HUES48 (cell line): ENCODE results near the gene LEFTY1.

Source experiments
- H3K27ac ChIP-seq: one replicate; pipeline ENCODE4 v1.7.0; 2013; ENCODE audit warnings: low read depth, low read length, inconsistent platforms
- H3K27me3 ChIP-seq: 2 replicates; pipeline ENCODE4 v1.6.1; 2013; ENCODE audit warnings: mild to moderate bottlenecking, low read length; ENCODE audit not compliant: control insufficient read depth, insufficient read depth
- H3K36me3 ChIP-seq: 2 replicates; pipeline ENCODE4 v1.6.1; 2013; ENCODE audit warnings: low read length; ENCODE audit not compliant: control insufficient read depth, insufficient read depth
- H3K4me1 ChIP-seq: 2 replicates; pipeline ENCODE4 v1.6.1; 2013; ENCODE audit warnings: mild to moderate bottlenecking, low read length; ENCODE audit not compliant: control insufficient read depth, insufficient read depth
- H3K4me3 ChIP-seq: 2 replicates; pipeline ENCODE4 v1.5.1; 2013; ENCODE audit warnings: mild to moderate bottlenecking, low read depth, low read length
- H3K9ac ChIP-seq: 2 replicates; pipeline ENCODE4 v1.6.1; 2013; ENCODE audit warnings: mild to moderate bottlenecking, low read depth, low read length, moderate library complexity
- H3K9me3 ChIP-seq: 2 replicates; pipeline ENCODE4 v1.6.1; 2013; ENCODE audit warnings: low read length; ENCODE audit not compliant: control insufficient read depth, insufficient read depth

The LEFTY1 gene

DNA sequence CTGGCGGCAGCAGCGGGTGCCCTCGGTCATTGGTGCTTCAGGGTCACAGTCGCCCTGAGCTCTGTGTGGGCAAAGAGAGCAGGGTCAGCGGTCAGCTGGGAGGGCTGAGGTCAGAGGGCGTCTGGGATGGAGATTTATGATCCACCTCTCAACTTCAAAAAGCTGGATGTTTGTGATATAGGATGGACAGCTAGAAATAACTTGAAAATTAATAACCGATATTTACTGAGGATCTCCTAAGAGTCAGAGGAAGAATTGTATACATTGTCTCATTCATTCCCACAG lies 2.0 kb downstream of the LEFTY1 start:
- no peak overlapping the region for H3K9ac ChIP-seq
- H3K36me3 ChIP-seq, result peaks cover 8% of the 10 kb centered on the region; the same call in 1 of the 2 replicates
- no peaks in the 10 kb centered on the region for H3K9me3 ChIP-seq
- peak overlapping the region; percentile 12; the same call in 1 of the 2 replicates for H3K4me3 ChIP-seq
- no peak overlapping the region for H3K27ac ChIP-seq
- peaks cover 8% of the 10 kb centered on the region; the same call in 1 of the 2 replicates for H3K27me3 ChIP-seq
- peaks cover 32% of the 10 kb centered on the region for H3K4me1 ChIP-seq

DNA sequence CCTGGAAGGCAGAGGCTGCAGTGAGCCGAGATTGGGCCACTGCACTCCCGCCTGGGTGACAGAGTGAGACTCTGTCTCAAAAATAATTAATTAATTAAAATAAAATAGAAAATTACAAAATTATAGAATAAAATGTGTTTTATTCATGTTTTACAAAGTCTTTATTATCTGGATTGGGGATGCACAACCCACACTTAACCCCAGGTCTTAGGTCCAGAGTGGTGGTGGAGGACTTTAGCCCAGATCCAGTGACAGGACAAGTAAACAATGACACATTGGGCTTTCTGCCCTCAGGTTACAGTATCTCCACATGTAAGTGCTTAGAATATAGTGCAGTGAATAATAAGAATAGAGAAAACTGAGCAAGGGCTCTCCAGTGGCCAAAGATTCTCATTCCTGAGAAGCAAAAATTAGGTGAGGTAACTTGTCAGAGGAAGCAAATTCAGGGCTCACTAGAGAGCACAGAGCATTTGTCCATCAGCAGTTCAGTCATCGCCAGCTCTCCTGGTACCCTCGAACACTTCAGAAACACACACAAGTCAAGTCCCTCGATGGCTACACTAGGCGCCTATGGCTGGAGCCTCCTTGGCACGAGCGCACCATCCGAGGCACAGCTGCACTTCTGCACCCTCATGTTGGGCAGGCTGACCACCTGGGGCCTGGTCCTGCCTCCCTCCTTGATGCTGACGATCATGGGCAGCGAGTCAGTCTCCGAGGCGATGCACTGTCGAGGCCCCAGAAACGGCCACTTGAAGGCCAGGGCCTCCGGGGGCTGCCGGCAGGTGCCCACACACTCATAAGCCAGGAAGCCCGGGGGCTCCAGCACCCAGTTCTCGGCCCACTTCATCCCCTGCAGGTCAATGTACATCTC lies 2.6 kb downstream of the LEFTY1 start:
- H3K27ac ChIP-seq, result no peak overlapping the region
- peak overlapping the region; percentile 51 for H3K9ac ChIP-seq

DNA sequence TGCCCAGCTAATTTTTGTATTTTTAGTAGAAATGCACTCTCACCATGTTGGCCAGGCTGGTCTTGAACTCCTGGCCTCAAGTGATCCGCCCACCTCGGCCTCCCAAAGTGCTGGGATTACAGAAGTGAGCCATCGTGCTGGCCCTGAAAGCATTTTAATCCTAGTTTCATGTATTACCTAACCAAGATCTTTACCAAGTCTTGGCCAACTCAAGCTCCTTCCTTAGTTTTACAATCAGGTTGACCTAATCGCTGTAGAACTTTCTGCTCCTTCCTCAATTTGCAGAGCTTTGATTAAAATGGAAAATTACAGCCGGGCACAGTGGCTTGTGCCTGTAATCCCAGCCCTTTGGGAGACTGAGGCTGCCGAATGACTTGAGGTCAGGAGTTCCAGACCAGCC lies 3.6 kb downstream of the LEFTY1 start:
- Histone ChIP-seq H3K9me3 (no peaks in the 10 kb centered on the region), H3K36me3 (peaks cover 8% of the 10 kb centered on the region; the same call in 1 of the 2 replicates), H3K4me3 (no peak overlapping the region), H3K9ac (no peak overlapping the region), H3K4me1 (peaks cover 34% of the 10 kb centered on the region), H3K27ac (no peak overlapping the region), H3K27me3 (peaks cover 8% of the 10 kb centered on the region; the same call in 1 of the 2 replicates)

More for the DNA sequence above, 2.6 kb downstream of the LEFTY1 start:
- H3K27me3 ChIP-seq, result peaks cover 8% of the 10 kb centered on the region; the same call in 1 of the 2 replicates
- no peaks in the 10 kb centered on the region for H3K9me3 ChIP-seq
- no peak overlapping the region for H3K4me3 ChIP-seq
- peaks cover 33% of the 10 kb centered on the region for H3K4me1 ChIP-seq
- H3K36me3 ChIP-seq, result peaks cover 8% of the 10 kb centered on the region; the same call in 1 of the 2 replicates

DNA sequence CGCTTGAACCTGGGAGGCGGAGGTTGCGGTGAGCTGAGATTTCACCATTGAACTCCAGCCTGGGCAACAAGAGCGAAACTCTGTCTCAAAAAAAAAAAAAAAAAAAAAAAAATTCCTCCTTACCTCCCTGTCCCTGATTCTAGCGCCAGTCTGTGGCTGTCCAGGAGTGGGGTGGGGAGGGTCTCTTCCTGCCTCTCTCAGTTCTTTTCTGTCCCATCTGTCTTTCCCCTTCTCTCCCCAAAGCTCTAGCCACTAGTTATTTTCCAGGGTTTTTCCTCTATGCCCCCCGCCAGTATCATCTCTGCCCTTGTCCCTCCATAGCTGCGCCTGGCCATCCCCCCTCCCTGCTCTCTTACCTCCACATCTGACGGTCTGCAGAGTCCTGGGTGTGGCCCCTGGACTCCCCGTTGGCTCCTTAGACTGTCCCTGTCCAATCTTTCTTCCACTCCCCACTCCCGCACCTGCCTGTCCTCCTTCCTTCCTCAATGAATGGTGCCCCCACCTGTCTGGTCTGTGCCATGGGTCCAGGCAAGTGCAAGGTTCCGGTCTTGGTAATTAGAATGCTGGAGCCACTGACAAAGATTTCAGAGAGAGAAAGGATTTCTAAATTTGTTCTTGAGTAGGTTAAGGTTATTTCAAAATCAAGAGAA lies 5.2 kb downstream of the LEFTY1 start:
- Histone ChIP-seq H3K9me3 (no peaks in the 10 kb centered on the region), H3K27ac (no peak overlapping the region), H3K36me3 (peaks cover 15% of the 10 kb centered on the region; the same call in 1 of the 2 replicates), H3K27me3 (peaks cover 8% of the 10 kb centered on the region; the same call in 1 of the 2 replicates), H3K9ac (no peak overlapping the region), H3K4me3 (peak overlapping the region; percentile 86), H3K4me1 (peaks cover 24% of the 10 kb centered on the region)

DNA sequence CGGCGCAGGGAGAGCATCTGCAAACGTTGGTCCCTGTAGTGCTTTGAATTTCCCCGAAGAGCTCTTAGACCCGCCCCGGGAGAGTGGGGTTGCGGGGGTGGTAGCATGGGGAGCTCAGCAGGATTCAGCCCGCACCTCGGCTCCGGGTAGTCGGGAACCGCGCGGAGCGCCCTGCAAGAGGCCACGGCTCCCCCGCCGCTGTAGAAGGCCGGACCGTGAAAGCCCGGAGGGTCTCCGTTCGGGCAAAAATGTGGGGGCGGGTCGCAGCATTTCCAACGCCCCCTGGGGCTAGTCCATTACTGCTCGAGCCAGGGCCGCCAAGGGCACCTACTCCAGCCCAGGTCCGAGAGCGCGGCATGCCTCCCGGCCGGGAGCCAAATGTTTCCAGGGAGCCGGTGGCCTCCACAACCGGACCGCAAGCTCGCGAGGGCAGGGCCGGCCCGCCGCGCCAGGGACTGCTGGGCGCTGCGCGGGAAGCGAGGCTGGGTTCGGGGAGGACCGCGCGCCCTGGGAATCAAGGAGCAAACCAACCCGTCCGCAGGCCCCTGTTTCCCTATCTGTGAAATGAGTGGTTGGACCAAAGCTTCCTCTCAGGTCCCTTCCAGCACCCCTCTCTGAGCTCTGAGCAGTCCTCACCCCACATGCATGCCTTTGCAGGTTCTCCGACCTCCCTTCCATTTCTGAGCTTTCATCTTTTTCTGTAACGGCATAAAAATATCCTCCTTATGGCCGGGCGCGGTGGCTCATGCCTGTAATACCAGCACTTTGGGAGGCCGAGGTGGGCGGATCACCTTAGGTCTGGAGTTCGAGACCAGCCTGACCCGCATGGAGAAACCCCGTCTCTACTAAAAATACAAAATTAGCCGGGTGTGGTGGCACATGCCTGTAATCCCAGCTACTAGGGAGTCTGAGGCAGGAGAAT lies 6.0 kb downstream of the LEFTY1 start:
- Histone ChIP-seq H3K4me1 (peaks cover 17% of the 10 kb centered on the region), H3K4me3 (peak overlapping the region; percentile 86), H3K36me3 (peaks cover 21% of the 10 kb centered on the region; the same call in 1 of the 2 replicates), H3K27ac (peak overlapping the region; percentile 92), H3K9ac (peak overlapping the region; percentile 70), H3K27me3 (peaks cover 8% of the 10 kb centered on the region; the same call in 1 of the 2 replicates), H3K9me3 (no peaks in the 10 kb centered on the region)

DNA sequence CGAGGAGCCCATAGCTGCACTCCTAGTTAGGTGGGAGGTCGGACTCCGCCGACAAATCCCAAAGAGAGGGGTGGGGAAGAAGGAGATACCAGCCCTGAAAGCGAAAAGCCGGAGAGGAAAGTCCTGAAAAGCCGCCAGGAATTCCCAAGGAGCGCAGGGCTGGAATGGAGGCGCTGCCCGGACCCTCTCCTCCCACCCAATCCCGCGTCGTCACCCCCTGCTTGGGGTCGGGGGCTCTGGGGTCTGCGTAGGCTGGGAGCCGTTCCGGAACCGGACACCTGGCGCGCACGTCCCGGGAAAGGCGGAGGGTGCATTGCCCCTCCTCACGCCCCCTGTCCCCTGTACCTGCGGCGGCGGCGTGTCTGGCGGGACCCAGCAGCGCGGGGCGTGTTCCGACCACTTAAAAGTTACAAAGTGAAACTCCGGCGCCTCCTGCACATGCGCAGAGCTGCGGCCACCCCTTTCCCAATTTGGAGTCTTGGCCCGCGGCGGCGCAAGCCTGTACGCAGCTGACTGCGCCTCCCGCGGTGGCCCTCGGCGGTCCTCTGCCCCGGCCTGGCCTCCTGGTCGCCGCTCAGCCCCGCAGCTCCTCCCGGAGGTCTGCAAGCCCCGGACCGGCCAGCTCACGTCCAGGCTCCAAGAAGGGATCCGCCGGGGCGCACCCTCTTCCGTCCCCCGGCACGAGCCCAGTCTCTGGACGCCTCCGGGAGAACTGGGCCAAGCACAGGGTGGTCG lies 6.8 kb downstream of the LEFTY1 start, which contains the start of gene TMEM63A:
Gene TMEM63A, minus strand, starts transcription at position 422 of the 735 bp plus-strand sequence. CDS start 4,800 bp downstream, outside the sequence.
- Histone ChIP-seq H3K9ac (peak within 1 kb of the TSS; percentile 70), H3K36me3 (peaks cover 26% of the 10 kb centered on the region; the same call in 1 of the 2 replicates), H3K9me3 (no peaks in the 10 kb centered on the region), H3K27ac (peak within 1 kb of the TSS; percentile 92), H3K4me1 (peaks cover 17% of the 10 kb centered on the region), H3K4me3 (peak within 1 kb of the TSS; percentile 86), H3K27me3 (peaks cover 8% of the 10 kb centered on the region; the same call in 1 of the 2 replicates)

DNA sequence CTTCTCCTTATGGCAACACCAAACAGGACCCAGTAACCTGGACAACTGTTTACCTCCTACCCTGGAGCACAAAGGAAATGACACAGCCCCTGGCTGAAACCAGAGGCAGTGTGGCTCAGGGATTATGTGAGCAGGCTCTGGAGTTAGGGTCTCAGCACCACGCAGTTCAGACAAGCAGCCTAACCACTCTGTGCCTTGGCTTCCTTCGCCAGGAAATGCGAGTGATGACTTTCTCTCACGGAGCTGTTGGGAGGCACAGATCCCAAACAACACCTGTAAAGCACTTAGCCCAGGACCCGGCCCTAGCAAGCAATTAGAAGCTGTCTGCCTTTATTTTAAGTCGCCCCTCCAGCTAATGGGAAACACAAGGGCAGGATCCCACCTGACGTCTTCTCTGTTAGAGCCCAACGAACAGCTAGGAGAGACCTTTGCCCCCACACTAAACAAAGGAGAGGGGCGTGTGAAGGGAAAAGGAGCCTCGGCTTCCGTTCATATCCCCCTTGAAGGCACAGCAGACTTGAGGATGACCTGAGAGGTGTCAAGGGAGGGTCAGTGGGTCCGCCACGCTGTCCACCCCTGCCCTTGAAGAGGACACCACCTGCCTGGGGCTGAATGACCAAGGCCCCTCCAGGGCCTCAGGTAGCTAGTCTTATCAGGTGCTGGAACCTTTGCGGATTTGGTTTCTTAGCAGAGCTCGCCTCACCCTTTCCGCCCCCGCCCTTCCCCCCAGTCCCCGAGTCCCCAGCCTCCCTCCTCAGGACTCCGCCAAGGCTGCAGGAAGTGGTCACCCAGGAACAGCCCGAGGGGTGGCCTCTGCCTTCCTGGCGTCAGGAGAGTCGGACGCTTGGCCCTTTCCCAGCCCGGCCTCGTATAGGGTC lies 7.6 kb downstream of the LEFTY1 start:
- peaks cover 17% of the 10 kb centered on the region for H3K4me1 ChIP-seq
- H3K9ac ChIP-seq, result peak overlapping the region; percentile 70
- peak overlapping the region; percentile 92 for H3K27ac ChIP-seq
- H3K36me3 ChIP-seq, result peaks cover 27% of the 10 kb centered on the region; the same call in 1 of the 2 replicates
- peaks cover 8% of the 10 kb centered on the region; the same call in 1 of the 2 replicates for H3K27me3 ChIP-seq
- H3K4me3 ChIP-seq, result peak overlapping the region; percentile 86
- no peaks in the 10 kb centered on the region for H3K9me3 ChIP-seq

DNA sequence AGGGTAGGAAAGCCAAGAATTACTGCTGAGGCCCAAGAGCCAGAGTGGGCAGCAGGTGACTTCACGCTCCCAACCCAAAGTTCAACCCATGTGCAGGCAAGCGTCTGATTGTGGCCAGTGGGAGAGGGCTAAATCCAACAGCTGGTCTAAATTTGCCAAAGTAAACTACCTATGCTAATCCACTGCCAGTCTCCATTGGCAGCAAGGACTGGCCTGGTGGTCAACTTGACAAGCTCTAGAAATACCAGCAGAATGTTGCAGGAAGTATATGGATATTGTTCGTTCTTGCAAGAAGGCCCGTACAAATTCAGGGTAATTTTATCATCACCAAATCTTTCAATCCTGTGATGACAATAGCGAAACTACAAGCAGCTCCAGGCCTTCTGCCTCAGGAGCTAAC lies 8.3 kb downstream of the LEFTY1 start:
- Histone ChIP-seq H3K4me1 (peaks cover 17% of the 10 kb centered on the region), H3K9me3 (no peaks in the 10 kb centered on the region), H3K27me3 (peaks cover 8% of the 10 kb centered on the region; the same call in 1 of the 2 replicates), H3K36me3 (peaks cover 27% of the 10 kb centered on the region), H3K27ac (peak overlapping the region; percentile 92), H3K4me3 (peak overlapping the region; percentile 86), H3K9ac (no peak overlapping the region)

DNA sequence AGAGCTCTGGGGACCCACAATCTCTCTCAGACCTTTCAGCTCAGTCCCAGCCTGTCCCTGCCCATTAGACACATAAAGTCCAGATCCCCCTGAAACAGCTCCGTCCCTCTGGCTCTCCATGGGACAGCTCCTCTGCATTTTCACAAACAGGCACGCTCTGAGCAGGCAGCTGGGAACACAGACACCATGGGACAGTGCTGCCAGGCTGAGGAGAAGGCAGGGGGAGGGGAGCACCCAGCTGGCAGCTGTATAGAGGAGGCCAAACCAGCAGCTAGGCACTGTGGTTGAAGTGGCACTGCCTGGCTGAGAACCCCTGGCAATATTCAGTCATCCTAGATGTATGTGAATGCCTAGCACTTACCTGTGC lies 8.7 kb downstream of the LEFTY1 start:
- H3K4me1 ChIP-seq, result peaks cover 17% of the 10 kb centered on the region
- no peaks in the 10 kb centered on the region for H3K9me3 ChIP-seq
- H3K4me3 ChIP-seq, result peak overlapping the region; percentile 5; the same call in 1 of the 2 replicates
- no peak overlapping the region for H3K27ac ChIP-seq
- peaks cover 8% of the 10 kb centered on the region; the same call in 1 of the 2 replicates for H3K27me3 ChIP-seq
- peaks cover 32% of the 10 kb centered on the region for H3K36me3 ChIP-seq
- H3K9ac ChIP-seq, result no peak overlapping the region
